ENCODE data around the gene SMIM44.

The SMIM44 gene

GRCh38 chr19:3520166-3521103, 37.2 kb upstream of the SMIM44 start:
- DNase-seq (ENCODE audit: low read depth, low spot score), result no peak
- H3K4me3 ChIP-seq, result no peak overlapping the region

GRCh38 chr19:3519126-3519525, 35.9 kb upstream of the SMIM44 start:
- Histone ChIP-seq H3K4me3 (no peak overlapping the region), H3K27ac (no peak overlapping the region)

More at GRCh38 chr19:3520166-3521103, 37.2 kb upstream of the SMIM44 start:
- Histone ChIP-seq H3K9me3 (ENCODE audit: low read depth, low read length) (no peaks in the 10 kb centered on the region), H3K9ac (ENCODE audit: insufficient read length) (no peak overlapping the region), H3K27ac (no peak overlapping the region), H3K36me3 (ENCODE audit: insufficient read depth, low read length) (peaks cover 8% of the 10 kb centered on the region; the same call in 1 of the 2 replicates)
- TF ChIP-seq EZH2 (IDR thresholded peaks at IDR 0.05), result no peak
- no peak for TF ChIP-seq POLR2AphosphoS5 (IDR thresholded peaks at IDR 0.05; ENCODE audit: borderline replicate concordance, low read depth, low read length)
- TF ChIP-seq FOXP2 (optimal IDR thresholded peaks at IDR 0.05; ENCODE audit: control extremely low read depth, extremely low read length, insufficient read depth), result no peak

GRCh38 chr19:3518659-3519058, 35.4 kb upstream of the SMIM44 start:
- DNase-seq (ENCODE audit: low read depth, low spot score), result no peak
- TF ChIP-seq FOXP2 (optimal IDR thresholded peaks at IDR 0.05; ENCODE audit: control extremely low read depth, extremely low read length, insufficient read depth) (no peak), POLR2AphosphoS5 (IDR thresholded peaks at IDR 0.05; ENCODE audit: borderline replicate concordance, low read depth, low read length) (no peak), EZH2 (IDR thresholded peaks at IDR 0.05) (no peak)
- Histone ChIP-seq H3K27ac (no peak overlapping the region), H3K36me3 (ENCODE audit: insufficient read depth, low read length) (no peaks in the 10 kb centered on the region; the same call in 1 of the 2 replicates), H3K9me3 (ENCODE audit: low read depth, low read length) (no peaks in the 10 kb centered on the region), H3K9ac (ENCODE audit: insufficient read length) (no peak overlapping the region), H3K4me3 (no peak overlapping the region)

More at GRCh38 chr19:3519126-3519525, 35.9 kb upstream of the SMIM44 start:
- DNase-seq (ENCODE audit: low read depth, low spot score), result no peak
- peaks cover 4% of the 10 kb centered on the region; the same call in 1 of the 2 replicates for H3K36me3 ChIP-seq (ENCODE audit: insufficient read depth, low read length)
- H3K9me3 ChIP-seq (ENCODE audit: low read depth, low read length), result no peaks in the 10 kb centered on the region
- H3K9ac ChIP-seq (ENCODE audit: insufficient read length), result no peak overlapping the region
- TF ChIP-seq FOXP2 (optimal IDR thresholded peaks at IDR 0.05; ENCODE audit: control extremely low read depth, extremely low read length, insufficient read depth) (no peak), POLR2AphosphoS5 (IDR thresholded peaks at IDR 0.05; ENCODE audit: borderline replicate concordance, low read depth, low read length) (no peak), EZH2 (IDR thresholded peaks at IDR 0.05) (no peak)

GRCh38 chr19:3518255-3518654, 35.0 kb upstream of the SMIM44 start:
- Histone ChIP-seq H3K9ac (ENCODE audit: insufficient read length) (no peak overlapping the region), H3K4me3 (no peak overlapping the region), H3K9me3 (ENCODE audit: low read depth, low read length) (no peaks in the 10 kb centered on the region), H3K36me3 (ENCODE audit: insufficient read depth, low read length) (no peaks in the 10 kb centered on the region; the same call in 1 of the 2 replicates), H3K27ac (no peak overlapping the region)
- TF ChIP-seq POLR2AphosphoS5 (IDR thresholded peaks at IDR 0.05; ENCODE audit: borderline replicate concordance, low read depth, low read length) (no peak), EZH2 (IDR thresholded peaks at IDR 0.05) (no peak), FOXP2 (optimal IDR thresholded peaks at IDR 0.05; ENCODE audit: control extremely low read depth, extremely low read length, insufficient read depth) (no peak)
- DNase-seq (ENCODE audit: low read depth, low spot score), result no peak

GRCh38 chr19:3517638-3518037, 34.4 kb upstream of the SMIM44 start:
- Histone ChIP-seq H3K9ac (ENCODE audit: insufficient read length) (no peak overlapping the region), H3K27ac (no peak overlapping the region), H3K4me3 (no peak overlapping the region), H3K9me3 (ENCODE audit: low read depth, low read length) (no peaks in the 10 kb centered on the region), H3K36me3 (ENCODE audit: insufficient read depth, low read length) (no peaks in the 10 kb centered on the region; the same call in 1 of the 2 replicates)
- no peak for DNase-seq (ENCODE audit: low read depth, low spot score)
- TF ChIP-seq POLR2AphosphoS5 (IDR thresholded peaks at IDR 0.05; ENCODE audit: borderline replicate concordance, low read depth, low read length) (no peak), FOXP2 (optimal IDR thresholded peaks at IDR 0.05; ENCODE audit: control extremely low read depth, extremely low read length, insufficient read depth) (no peak), EZH2 (IDR thresholded peaks at IDR 0.05) (no peak)

- no peaks in the 10 kb centered on the region for H3K9me3 ChIP-seq (ENCODE audit: low read depth, low read length)
- TF ChIP-seq POLR2AphosphoS5 (IDR thresholded peaks at IDR 0.05; ENCODE audit: borderline replicate concordance, low read depth, low read length), result no peak
- no peak for TF ChIP-seq EZH2 (IDR thresholded peaks at IDR 0.05)
- TF ChIP-seq FOXP2 (optimal IDR thresholded peaks at IDR 0.05; ENCODE audit: control extremely low read depth, extremely low read length, insufficient read depth), result no peak
- H3K36me3 ChIP-seq (ENCODE audit: insufficient read depth, low read length), result no peaks in the 10 kb centered on the region; the same call in 1 of the 2 replicates
- H3K4me3 ChIP-seq, result no peak overlapping the region
- no peak overlapping the region for H3K27ac ChIP-seq
- no peak overlapping the region for H3K9ac ChIP-seq (ENCODE audit: insufficient read length)
- no peak for DNase-seq (ENCODE audit: low read depth, low spot score)
Observed at GRCh38 chr19:3516675-3517207, 33.5 kb upstream of the SMIM44 start.

- no peak overlapping the region for H3K4me3 ChIP-seq
- no peak overlapping the region; the same call in 1 of the 2 replicates for H3K27ac ChIP-seq
- no peaks in the 10 kb centered on the region; the same call in 1 of the 2 replicates for H3K36me3 ChIP-seq (ENCODE audit: insufficient read depth, low read length)
- TF ChIP-seq POLR2AphosphoS5 (IDR thresholded peaks at IDR 0.05; ENCODE audit: borderline replicate concordance, low read depth, low read length), result no peak
- H3K9ac ChIP-seq (ENCODE audit: insufficient read length), result no peak overlapping the region
- DNase-seq (ENCODE audit: low read depth, low spot score), result no peak
- H3K9me3 ChIP-seq (ENCODE audit: low read depth, low read length), result no peaks in the 10 kb centered on the region
Observed at GRCh38 chr19:3515891-3516422, 32.7 kb upstream of the SMIM44 start.

GRCh38 chr19:3514930-3515329, 31.7 kb upstream of the SMIM44 start:
- Histone ChIP-seq H3K36me3 (ENCODE audit: insufficient read depth, low read length) (peaks cover 7% of the 10 kb centered on the region; the same call in 1 of the 2 replicates), H3K27ac (no peak overlapping the region), H3K9me3 (ENCODE audit: low read depth, low read length) (no peaks in the 10 kb centered on the region), H3K4me3 (no peak overlapping the region), H3K9ac (ENCODE audit: insufficient read length) (no peak overlapping the region)
- TF ChIP-seq FOXP2 (optimal IDR thresholded peaks at IDR 0.05; ENCODE audit: control extremely low read depth, extremely low read length, insufficient read depth) (no peak), EZH2 (IDR thresholded peaks at IDR 0.05) (no peak), POLR2AphosphoS5 (IDR thresholded peaks at IDR 0.05; ENCODE audit: borderline replicate concordance, low read depth, low read length) (no peak)
- DNase-seq (ENCODE audit: low read depth, low spot score), result no peak
